Measurements from ENCODE around the gene FCHO1.

GRCh38 chr19:17812099-17812498 is 60.8 kb downstream of the FCHO1 start:
- TF ChIP-seq CTCF (IDR thresholded peaks at IDR 0.05) (no peak), EP300 (IDR thresholded peaks at IDR 0.05) (no peak), POLR2AphosphoS5 (IDR thresholded peaks at IDR 0.05) (no peak), POLR2A (IDR thresholded peaks at IDR 0.05) (no peak)

All from suprapubic skin (tissue), 4 donors.